Mucosa of descending colon (tissue), 3 donors: ENCODE results near the gene CTDSPL. TPM values are rescaled to one million over a fixed set of nuclear protein-coding genes. Genes with fewer than 3 reads are reported as not detected.
A peak's percentile ranks its signal among the peaks of the same experiment; 100 is the strongest.

ENCODE experiments used
- ATAC-seq: fragments of 200-7000 bp; cut with Tn5 transposase; one replicate; pipeline ENCODE4 v1.9.1; 2020; ENCODE audit warnings: mild to moderate bottlenecking, moderate library complexity
- DNase-seq, 3 donors: peaks; one replicate each; pipeline ENCODE4 v3.0.0-alpha.2; 2020
- H3K36me3 ChIP-seq: fragments of 200-600 bp; one replicate; pipeline ENCODE4 v1.8.0; 2021; ENCODE audit warnings: low read depth, mild to moderate bottlenecking
- H3K4me1 ChIP-seq: fragments of 200-600 bp; one replicate; pipeline ENCODE4 v1.8.0; 2021; ENCODE audit warnings: low read depth, mild to moderate bottlenecking
- H3K4me3 ChIP-seq: fragments of 200-600 bp; one replicate; pipeline ENCODE4 v1.8.0; 2021; ENCODE audit warnings: mild to moderate bottlenecking
- H3K9me3 ChIP-seq: fragments of 200-600 bp; one replicate; pipeline ENCODE4 v1.8.0; 2021; ENCODE audit warnings: mild to moderate bottlenecking
- CTCF ChIP-seq: fragments of 200-600 bp; IDR thresholded peaks from one replicate; pipeline ENCODE4 v1.8.0; 2022; ENCODE audit warnings: antibody characterized with exemption, mild to moderate bottlenecking
- intact Hi-C, 2 donors: fragments of 100-400 bp; cut with DNase I in 1 of 2; cut with micrococcal nuclease in 1 of 2; formaldehyde crosslinking; loops; one replicate each; pipeline versions ENCODE4 v1.11.0 to v1.11.1; 2022; cut with DNase I, micrococcal nuclease
- total RNA-seq, 3 donors: library from RNA; stranded (reverse); fragmentation: NEBNext Ultra II Directional in 2 of 3; extraction: Animal tissue kit (Norgen Biotek cat#: 25700) in 2 of 3; gene quantifications; one replicate each; pipeline versions ENCODE4 v1.2.1 to v1.2.4, GENCODE V29; 2021 to 2023
- donor health status: DM: no; HTN: no; CAD: no; lungs with moderate emphysema.
- donor health status: DM: no; HTN: no; CAD: no.
- donor health status: DM: no; HTN: yes; CAD: no.

CTDSPL gene
- total RNA-seq, 3 donors from 2014 or later = 59.1 to 89.7 (median 88.1) TPM

DNA sequence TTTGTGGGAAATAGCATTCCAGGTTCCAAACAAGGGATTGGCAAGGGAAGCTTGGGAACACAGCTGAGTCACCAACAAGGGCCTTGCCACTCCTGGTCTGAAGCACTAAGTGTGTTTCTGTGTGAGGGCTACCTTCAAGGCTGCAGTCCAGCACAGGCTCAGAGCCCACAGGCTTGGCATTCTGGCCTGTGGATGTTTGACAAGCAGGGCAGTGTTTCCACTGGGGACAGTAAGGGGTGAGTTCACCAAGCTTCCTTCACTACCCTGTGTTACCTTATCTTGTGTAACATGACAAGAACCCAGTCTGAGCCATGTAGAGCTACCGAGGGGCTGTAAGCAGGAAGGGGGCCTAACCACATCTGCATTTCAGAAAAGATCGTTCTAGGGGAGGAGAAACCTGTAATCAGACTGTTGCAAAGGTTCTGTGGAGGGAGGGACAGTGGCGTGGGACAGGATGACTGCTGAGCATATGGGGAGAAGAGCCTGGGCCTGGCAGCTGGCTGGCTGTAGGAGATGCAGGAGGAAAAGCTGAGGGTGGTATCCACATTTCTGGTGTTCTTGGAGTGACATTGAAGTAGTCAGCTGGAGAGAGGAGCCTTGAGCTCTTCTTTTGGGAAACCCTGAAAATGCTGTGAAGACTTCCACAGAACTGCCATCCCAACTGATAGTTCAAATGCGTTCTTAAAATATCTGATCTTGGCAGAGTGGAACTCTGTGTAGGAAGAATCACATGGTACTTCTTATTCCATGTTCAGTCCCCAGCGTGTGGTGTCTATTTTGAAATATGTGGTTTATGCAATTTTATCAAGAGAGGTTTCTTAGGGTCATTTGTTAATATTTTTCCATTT lies 61.3 kb downstream of the CTDSPL start:
- Histone ChIP-seq H3K36me3 (no peaks in the 10 kb centered on the region), H3K4me1 (peaks cover 15% of the 10 kb centered on the region), H3K4me3 (no peak overlapping the region), H3K9me3 (no peaks in the 10 kb centered on the region)
- TF ChIP-seq CTCF = no peak
- ATAC-seq (peak; percentile 66), DNase-seq (no peak)
- intact Hi-C loops = no loop called here

GRCh38 chr3:37923569-37924040 lies 61.9 kb downstream of the CTDSPL start:
- no peaks in the 10 kb centered on the region for H3K36me3 ChIP-seq
- no peak for ATAC-seq
- no peak for TF ChIP-seq CTCF
- no peak for DNase-seq
- H3K4me1 ChIP-seq = peaks cover 15% of the 10 kb centered on the region
- H3K4me3 ChIP-seq = no peak overlapping the region
- no peaks in the 10 kb centered on the region for H3K9me3 ChIP-seq
- intact Hi-C loops = no loop called here

DNA sequence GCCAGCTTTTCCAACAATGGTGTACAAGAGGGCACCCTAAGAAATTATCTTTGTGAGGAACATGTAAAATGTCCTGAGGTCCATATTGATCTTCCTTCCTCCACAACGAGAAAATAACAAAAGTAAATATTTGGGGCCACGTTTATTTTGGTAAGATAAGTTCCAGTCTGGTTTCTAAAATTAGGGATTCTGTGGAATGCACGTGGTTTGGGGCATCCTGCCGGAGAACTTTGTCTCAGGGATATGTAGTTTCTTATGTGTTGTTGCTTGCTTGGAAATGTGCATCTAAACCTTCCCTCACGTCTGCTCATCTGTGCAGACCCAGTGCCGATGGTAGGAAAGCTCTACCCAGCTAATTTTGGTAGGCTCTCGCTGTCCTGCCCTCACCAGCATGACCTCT lies 62.8 kb downstream of the CTDSPL start:
- Histone ChIP-seq H3K36me3 (no peaks in the 10 kb centered on the region), H3K4me3 (no peak overlapping the region), H3K4me1 (peaks cover 15% of the 10 kb centered on the region), H3K9me3 (no peaks in the 10 kb centered on the region)
- no peak for ATAC-seq
- intact Hi-C loops = no loop called here
- no peak for TF ChIP-seq CTCF
- DNase-seq = no peak

DNA sequence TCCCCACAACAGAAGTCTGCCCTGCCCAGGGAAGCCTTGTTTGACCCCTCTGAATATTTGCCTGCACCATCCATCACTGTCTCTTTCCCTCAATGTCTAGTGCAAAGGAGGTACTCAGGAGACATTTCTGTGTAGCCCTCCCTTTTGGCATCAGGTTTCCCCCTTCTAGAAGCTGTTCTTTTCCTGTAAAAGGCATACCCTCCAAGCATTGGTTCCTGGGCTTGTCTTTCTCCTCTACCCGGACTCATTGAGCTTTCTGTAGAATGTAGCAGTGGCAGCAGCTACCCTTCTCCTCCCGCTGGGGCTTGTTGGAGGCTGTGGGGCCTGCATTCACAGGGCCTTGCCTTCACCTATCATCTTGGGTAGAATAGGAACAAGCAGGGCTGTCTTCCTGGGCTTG lies 63.5 kb downstream of the CTDSPL start:
- intact Hi-C loops = no loop called here
- peaks cover 15% of the 10 kb centered on the region for H3K4me1 ChIP-seq
- no peak for ATAC-seq

GRCh38 chr3:37926611-37927010 lies 64.9 kb downstream of the CTDSPL start:
- ATAC-seq (peak; percentile 44), DNase-seq (no peak)
- Histone ChIP-seq H3K36me3 (no peaks in the 10 kb centered on the region), H3K4me1 (peaks cover 15% of the 10 kb centered on the region), H3K4me3 (no peak overlapping the region), H3K9me3 (no peaks in the 10 kb centered on the region)
- TF ChIP-seq CTCF = no peak
- intact Hi-C loops = no loop called here

More for the DNA sequence above, 63.5 kb downstream of the CTDSPL start:
- no peak for DNase-seq
- Histone ChIP-seq H3K9me3 (no peaks in the 10 kb centered on the region), H3K36me3 (no peaks in the 10 kb centered on the region), H3K4me3 (no peak overlapping the region)
- no peak for TF ChIP-seq CTCF
